Effector memory CD4-positive, alpha-beta T cell (primary cell): ENCODE measurements around the gene IFITM10.

Source experiments
- DNase-seq, 3 donors: peaks; one replicate each; pipeline ENCODE4 v3.0.0-alpha.2; 2020
- H3K27ac ChIP-seq: 2 replicates; pipeline ENCODE4 v1.7.0; 2013; ENCODE audit warnings: mild to moderate bottlenecking, low read length, moderate library complexity; ENCODE audit not compliant: insufficient read depth, poor library complexity, severe bottlenecking
- H3K27me3 ChIP-seq: replicated peaks from 2 replicates; pipeline ENCODE4 v1.7.0; 2013; ENCODE audit warnings: mild to moderate bottlenecking, low read length; ENCODE audit not compliant: insufficient read depth, control insufficient read depth, poor library complexity, severe bottlenecking
- H3K36me3 ChIP-seq: 2 replicates; pipeline ENCODE4 v1.7.0; 2013; ENCODE audit warnings: mild to moderate bottlenecking, low read length, moderate library complexity; ENCODE audit not compliant: control insufficient read depth, insufficient read depth
- H3K4me1 ChIP-seq: 2 replicates; pipeline ENCODE4 v1.7.0; 2013; ENCODE audit warnings: low read length, mild to moderate bottlenecking; ENCODE audit not compliant: control insufficient read depth, insufficient read depth, poor library complexity, severe bottlenecking
- H3K4me3 ChIP-seq: 2 replicates; pipeline ENCODE4 v1.7.0; 2013; ENCODE audit warnings: low read length, low read depth, mild to moderate bottlenecking; ENCODE audit not compliant: insufficient read depth, poor library complexity, severe bottlenecking
- H3K9me3 ChIP-seq: 2 replicates; pipeline ENCODE4 v1.7.0; 2013; ENCODE audit warnings: mild to moderate bottlenecking, low read length, moderate library complexity; ENCODE audit not compliant: control insufficient read depth

The IFITM10 gene

GRCh38 chr11:1762537-1763302 is 12.3 kb upstream of the IFITM10 start:
- peak overlapping the region; percentile 87 for H3K4me3 ChIP-seq
- H3K27me3 ChIP-seq, result no peaks in the 10 kb centered on the region
- DNase-seq, result no peak
- no peaks in the 10 kb centered on the region for H3K9me3 ChIP-seq
- peak overlapping the region; percentile 55 for H3K27ac ChIP-seq
- peaks cover 59% of the 10 kb centered on the region for H3K4me1 ChIP-seq
- peaks cover 5% of the 10 kb centered on the region for H3K36me3 ChIP-seq

- Histone ChIP-seq H3K27ac (no peak overlapping the region), H3K27me3 (no peaks in the 10 kb centered on the region), H3K36me3 (peaks cover 5% of the 10 kb centered on the region), H3K4me1 (peaks cover 66% of the 10 kb centered on the region), H3K9me3 (no peaks in the 10 kb centered on the region), H3K4me3 (peak overlapping the region; percentile 87)
- DNase-seq, result no peak
These were observed 11.6 kb upstream of the IFITM10 start for GRCh38 chr11:1761857-1762536.

GRCh38 chr11:1761110-1761856 is 10.9 kb upstream of the IFITM10 start:
- H3K4me1 ChIP-seq, result peaks cover 73% of the 10 kb centered on the region
- H3K27ac ChIP-seq, result no peak overlapping the region
- no peak for DNase-seq
- no peak overlapping the region for H3K4me3 ChIP-seq
- no peaks in the 10 kb centered on the region for H3K27me3 ChIP-seq
- peaks cover 5% of the 10 kb centered on the region for H3K36me3 ChIP-seq
- no peaks in the 10 kb centered on the region for H3K9me3 ChIP-seq

GRCh38 chr11:1760351-1761109 is 10.1 kb upstream of the IFITM10 start:
- H3K4me1 ChIP-seq, result peaks cover 81% of the 10 kb centered on the region
- DNase-seq, result no peak
- no peaks in the 10 kb centered on the region for H3K9me3 ChIP-seq
- H3K27ac ChIP-seq, result no peak overlapping the region
- peaks cover 9% of the 10 kb centered on the region for H3K36me3 ChIP-seq
- H3K4me3 ChIP-seq, result no peak overlapping the region
- H3K27me3 ChIP-seq, result no peaks in the 10 kb centered on the region

- Histone ChIP-seq H3K4me1 (peaks cover 88% of the 10 kb centered on the region), H3K9me3 (no peaks in the 10 kb centered on the region), H3K27me3 (no peaks in the 10 kb centered on the region), H3K4me3 (no peak overlapping the region), H3K36me3 (peaks cover 14% of the 10 kb centered on the region), H3K27ac (no peak overlapping the region)
- DNase-seq, result no peak
These were observed 9.4 kb upstream of the IFITM10 start for GRCh38 chr11:1759851-1760220.

GRCh38 chr11:1759151-1759850 is 8.9 kb upstream of the IFITM10 start:
- H3K4me3 ChIP-seq, result no peak overlapping the region
- H3K27ac ChIP-seq, result peak overlapping the region; percentile 62
- no peak for DNase-seq
- H3K27me3 ChIP-seq, result no peaks in the 10 kb centered on the region
- H3K36me3 ChIP-seq, result peaks cover 18% of the 10 kb centered on the region
- H3K9me3 ChIP-seq, result no peaks in the 10 kb centered on the region
- H3K4me1 ChIP-seq, result peaks cover 87% of the 10 kb centered on the region

GRCh38 chr11:1758611-1759150 is 8.3 kb upstream of the IFITM10 start:
- H3K36me3 ChIP-seq, result peaks cover 25% of the 10 kb centered on the region
- peak overlapping the region; percentile 37 for H3K4me3 ChIP-seq
- no peak for DNase-seq
- H3K27me3 ChIP-seq, result no peaks in the 10 kb centered on the region
- H3K4me1 ChIP-seq, result peaks cover 86% of the 10 kb centered on the region
- H3K9me3 ChIP-seq, result no peaks in the 10 kb centered on the region
- H3K27ac ChIP-seq, result peak overlapping the region; percentile 62

GRCh38 chr11:1757861-1758610 is 7.6 kb upstream of the IFITM10 start:
- H3K36me3 ChIP-seq, result peaks cover 31% of the 10 kb centered on the region

More at GRCh38 chr11:1757861-1758610, 7.6 kb upstream of the IFITM10 start:
- H3K4me3 ChIP-seq, result peak overlapping the region; percentile 37
- no peaks in the 10 kb centered on the region for H3K9me3 ChIP-seq
- peak in 1 of 3 donors; percentile 27 for DNase-seq
- no peaks in the 10 kb centered on the region for H3K27me3 ChIP-seq
- peaks cover 81% of the 10 kb centered on the region for H3K4me1 ChIP-seq
- H3K27ac ChIP-seq, result peak overlapping the region; percentile 62
